Panc1 (cell line): Measurements from ENCODE around the gene ATP13A1. TPM values are rescaled to one million over a fixed set of nuclear protein-coding genes. Genes with fewer than 3 reads are reported as not detected.
"Not testable (repeated sequence)": the region's sequence is repeated elsewhere in the genome, so short reads cannot be mapped to it uniquely, and the experiment has no call there.

Source experiments
- ATAC-seq: fragments of 200-7000 bp; cut with Tn5 transposase; 2 replicates; pipeline ENCODE4 v1.9.1; 2020; ENCODE audit warnings: mild to moderate bottlenecking, moderate library complexity
- BruUV-seq: library from RNA; stranded (reverse); fragments of 400-500 nt; replicated peaks from 2 replicates; lab custom pipeline; 2021; lab: Mats Ljungman, UMichigan
- CTCF ChIA-PET: fragments of 300-600 bp; sonication (Branson Sonifier 250); formaldehyde crosslinking; loops from one replicate; lab custom pipeline; 2022; ENCODE audit warnings: antibody characterized with exemption; lab: Charles Lee
- POLR2A ChIA-PET: fragments of 300-600 bp; sonication (Branson Sonifier 250); formaldehyde crosslinking; loops from one replicate; lab custom pipeline; 2022; ENCODE audit warnings: antibody characterized with exemption; lab: Charles Lee
- DNase-seq: peaks from one replicate; pipeline ENCODE4 v3.0.0-alpha.2; 2010; ENCODE audit warnings: low read depth, low spot score
- H3K27ac ChIP-seq: 2 replicates; pipeline ENCODE4 v1.5.1; 2011; ENCODE audit warnings: mild to moderate bottlenecking, low read length, inconsistent platforms
- H3K27me3 ChIP-seq: fragments of 200-500 bp; sonication (Bioruptor generic); 2 replicates; pipeline ENCODE4 v1.6.0; 2014; ENCODE audit warnings: low read length, inconsistent platforms; ENCODE audit not compliant: control insufficient read depth, insufficient read depth
- H3K36me3 ChIP-seq: fragments of 200-500 bp; sonication (Bioruptor generic); 2 replicates; pipeline ENCODE4 v1.5.1; 2014; ENCODE audit warnings: inconsistent platforms, mild to moderate bottlenecking, low read length, moderate library complexity; ENCODE audit not compliant: control insufficient read depth, insufficient read depth
- H3K4me1 ChIP-seq: 2 replicates; pipeline ENCODE4 v1.5.1; 2011; ENCODE audit warnings: inconsistent platforms, mild to moderate bottlenecking, low read length, moderate library complexity; ENCODE audit not compliant: control insufficient read depth, insufficient read depth
- H3K4me3 ChIP-seq, 2 experiments: 2 replicates each; pipeline ENCODE4 v1.5.1; 2011 to 2012; ENCODE audit warnings: low read depth in 2 of 2, low read length in 2 of 2, mild to moderate bottlenecking in 2 of 2, inconsistent platforms in 1 of 2, moderate library complexity in 1 of 2
- H3K9me3 ChIP-seq: fragments of 200-500 bp; sonication (Bioruptor generic); 2 replicates; pipeline ENCODE4 v1.5.1; 2014; ENCODE audit warnings: low read depth, mild to moderate bottlenecking, inconsistent platforms, low read length, moderate library complexity; ENCODE audit not compliant: control insufficient read depth, insufficient read depth
- POLR2AphosphoS5 ChIP-seq: IDR thresholded peaks from 2 replicates; pipeline ENCODE4 v1.6.1; 2012; ENCODE audit warnings: mild to moderate bottlenecking, low read depth, low read length, moderate library complexity
- SIN3A ChIP-seq: IDR thresholded peaks from 2 replicates; pipeline ENCODE4 v1.6.1; 2012; ENCODE audit warnings: low read depth, mild to moderate bottlenecking, low read length, moderate library complexity, borderline replicate concordance; ENCODE audit not compliant: insufficient read depth
- TCF7L2 ChIP-seq: IDR thresholded peaks from 2 replicates; pipeline ENCODE4 v1.6.1; 2011; ENCODE audit warnings: mild to moderate bottlenecking, low read depth, low read length, inconsistent platforms
- in situ Hi-C: cut with HindIII; loops from 2 replicates; pipeline ENCODE4 v1.10.0; 2016; ENCODE audit warnings: low sequenced_read_pairs, low pct_unique_long_range_greater_than_20kb
- intact Hi-C: fragments of 100-400 bp; cut with micrococcal nuclease; formaldehyde crosslinking; loops from one replicate; pipeline ENCODE4 v1.10.0; 2022; ENCODE audit not compliant: unreplicated experiment
- total RNA-seq: library from RNA; stranded (reverse); gene quantifications from one replicate; pipeline ENCODE4 v1.2.1, GENCODE V29; 2021; ENCODE audit not compliant: unreplicated experiment
- TF ChIP-seq, protein P1 (sequence below): fragments of 450-650 bp; IDR thresholded peaks from 2 replicates; pipeline ENCODE4 v1.5.1; 2017; ENCODE audit warnings: mild to moderate bottlenecking
- TF ChIP-seq, protein P2 (sequence below), 2 experiments: IDR thresholded peaks; 2 replicates each; pipeline ENCODE4 v1.6.1; 2011 to 2012; ENCODE audit warnings: low read depth in 2 of 2, control low read depth in 1 of 2, low read length in 1 of 2, mild to moderate bottlenecking in 1 of 2, moderate library complexity in 1 of 2; ENCODE audit not compliant: insufficient read depth in 1 of 2

ATP13A1 gene
- total RNA-seq, 1 experiment from 2014 or later = 62.3 TPM

DNA sequence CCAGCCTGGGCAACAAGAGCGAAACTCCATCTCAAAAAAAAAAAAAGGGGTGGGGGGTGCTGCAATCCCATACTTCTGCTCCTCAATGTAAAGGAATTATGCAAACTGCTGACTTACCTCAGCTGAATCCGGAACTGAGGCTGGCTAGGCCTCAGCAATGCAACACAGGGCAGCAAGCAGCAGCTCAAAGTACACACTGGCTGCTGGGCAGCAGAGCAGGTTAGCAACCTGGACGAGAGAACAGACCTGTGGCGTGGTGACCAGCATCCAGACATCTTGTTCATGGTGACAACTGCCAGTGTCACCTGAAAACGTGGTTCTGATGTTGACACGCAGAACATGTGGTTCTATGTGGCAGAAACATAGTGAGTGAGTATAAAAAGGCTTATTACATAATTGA, 41.4 kb upstream of the ATP13A1 start:
- intact Hi-C loops = no loop called here
- in situ Hi-C loops = no loop called here
- H3K27ac ChIP-seq = no peak overlapping the region
- TF ChIP-seq, protein P1, sequence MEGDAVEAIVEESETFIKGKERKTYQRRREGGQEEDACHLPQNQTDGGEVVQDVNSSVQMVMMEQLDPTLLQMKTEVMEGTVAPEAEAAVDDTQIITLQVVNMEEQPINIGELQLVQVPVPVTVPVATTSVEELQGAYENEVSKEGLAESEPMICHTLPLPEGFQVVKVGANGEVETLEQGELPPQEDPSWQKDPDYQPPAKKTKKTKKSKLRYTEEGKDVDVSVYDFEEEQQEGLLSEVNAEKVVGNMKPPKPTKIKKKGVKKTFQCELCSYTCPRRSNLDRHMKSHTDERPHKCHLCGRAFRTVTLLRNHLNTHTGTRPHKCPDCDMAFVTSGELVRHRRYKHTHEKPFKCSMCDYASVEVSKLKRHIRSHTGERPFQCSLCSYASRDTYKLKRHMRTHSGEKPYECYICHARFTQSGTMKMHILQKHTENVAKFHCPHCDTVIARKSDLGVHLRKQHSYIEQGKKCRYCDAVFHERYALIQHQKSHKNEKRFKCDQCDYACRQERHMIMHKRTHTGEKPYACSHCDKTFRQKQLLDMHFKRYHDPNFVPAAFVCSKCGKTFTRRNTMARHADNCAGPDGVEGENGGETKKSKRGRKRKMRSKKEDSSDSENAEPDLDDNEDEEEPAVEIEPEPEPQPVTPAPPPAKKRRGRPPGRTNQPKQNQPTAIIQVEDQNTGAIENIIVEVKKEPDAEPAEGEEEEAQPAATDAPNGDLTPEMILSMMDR = no peak
- TF ChIP-seq, protein P2, sequence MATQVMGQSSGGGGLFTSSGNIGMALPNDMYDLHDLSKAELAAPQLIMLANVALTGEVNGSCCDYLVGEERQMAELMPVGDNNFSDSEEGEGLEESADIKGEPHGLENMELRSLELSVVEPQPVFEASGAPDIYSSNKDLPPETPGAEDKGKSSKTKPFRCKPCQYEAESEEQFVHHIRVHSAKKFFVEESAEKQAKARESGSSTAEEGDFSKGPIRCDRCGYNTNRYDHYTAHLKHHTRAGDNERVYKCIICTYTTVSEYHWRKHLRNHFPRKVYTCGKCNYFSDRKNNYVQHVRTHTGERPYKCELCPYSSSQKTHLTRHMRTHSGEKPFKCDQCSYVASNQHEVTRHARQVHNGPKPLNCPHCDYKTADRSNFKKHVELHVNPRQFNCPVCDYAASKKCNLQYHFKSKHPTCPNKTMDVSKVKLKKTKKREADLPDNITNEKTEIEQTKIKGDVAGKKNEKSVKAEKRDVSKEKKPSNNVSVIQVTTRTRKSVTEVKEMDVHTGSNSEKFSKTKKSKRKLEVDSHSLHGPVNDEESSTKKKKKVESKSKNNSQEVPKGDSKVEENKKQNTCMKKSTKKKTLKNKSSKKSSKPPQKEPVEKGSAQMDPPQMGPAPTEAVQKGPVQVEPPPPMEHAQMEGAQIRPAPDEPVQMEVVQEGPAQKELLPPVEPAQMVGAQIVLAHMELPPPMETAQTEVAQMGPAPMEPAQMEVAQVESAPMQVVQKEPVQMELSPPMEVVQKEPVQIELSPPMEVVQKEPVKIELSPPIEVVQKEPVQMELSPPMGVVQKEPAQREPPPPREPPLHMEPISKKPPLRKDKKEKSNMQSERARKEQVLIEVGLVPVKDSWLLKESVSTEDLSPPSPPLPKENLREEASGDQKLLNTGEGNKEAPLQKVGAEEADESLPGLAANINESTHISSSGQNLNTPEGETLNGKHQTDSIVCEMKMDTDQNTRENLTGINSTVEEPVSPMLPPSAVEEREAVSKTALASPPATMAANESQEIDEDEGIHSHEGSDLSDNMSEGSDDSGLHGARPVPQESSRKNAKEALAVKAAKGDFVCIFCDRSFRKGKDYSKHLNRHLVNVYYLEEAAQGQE (IDR thresholded peaks at IDR 0.05; ENCODE audit: insufficient read depth in 1 of 2, low read depth in 2 of 2, low read length in 1 of 2) = no peak
- H3K9me3 ChIP-seq = peaks cover 23% of the 10 kb centered on the region
- H3K4me1 ChIP-seq = no peaks in the 10 kb centered on the region
- CTCF ChIA-PET = no interaction called here
- POLR2A ChIA-PET = no interaction called here
- ATAC-seq (no peak), DNase-seq (no peak)
- no peaks in the 10 kb centered on the region for H3K36me3 ChIP-seq
- H3K27me3 ChIP-seq = no peaks in the 10 kb centered on the region
- H3K4me3 ChIP-seq = no peak overlapping the region
- no TSS peak for BruUV-seq

DNA sequence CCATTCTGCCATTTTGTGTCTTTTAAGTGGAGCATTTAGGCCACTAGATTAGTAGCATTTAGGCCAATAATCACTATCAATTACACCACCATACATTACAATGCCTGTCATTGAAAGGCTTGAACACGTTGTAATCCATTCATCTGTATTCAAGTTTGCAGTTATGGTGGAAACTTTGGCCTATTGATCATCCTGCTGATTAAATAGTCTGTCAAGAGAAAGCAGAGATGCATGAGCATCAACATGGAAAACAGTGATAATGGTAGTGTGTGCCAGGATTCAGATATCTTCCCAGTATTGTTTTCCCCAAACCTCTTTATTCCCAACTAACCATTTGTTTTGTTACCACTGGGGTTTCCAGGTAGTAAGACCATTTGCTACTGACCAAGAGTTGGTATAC, 37.0 kb upstream of the ATP13A1 start:
- H3K36me3 ChIP-seq, ATAC-seq, H3K27ac ChIP-seq, BruUV-seq, H3K9me3 ChIP-seq, CTCF ChIA-PET, H3K4me3 ChIP-seq, POLR2A ChIA-PET, intact Hi-C loops, DNase-seq, in situ Hi-C loops, H3K27me3 ChIP-seq, H3K4me1 ChIP-seq: not testable (repeated sequence)

DNA sequence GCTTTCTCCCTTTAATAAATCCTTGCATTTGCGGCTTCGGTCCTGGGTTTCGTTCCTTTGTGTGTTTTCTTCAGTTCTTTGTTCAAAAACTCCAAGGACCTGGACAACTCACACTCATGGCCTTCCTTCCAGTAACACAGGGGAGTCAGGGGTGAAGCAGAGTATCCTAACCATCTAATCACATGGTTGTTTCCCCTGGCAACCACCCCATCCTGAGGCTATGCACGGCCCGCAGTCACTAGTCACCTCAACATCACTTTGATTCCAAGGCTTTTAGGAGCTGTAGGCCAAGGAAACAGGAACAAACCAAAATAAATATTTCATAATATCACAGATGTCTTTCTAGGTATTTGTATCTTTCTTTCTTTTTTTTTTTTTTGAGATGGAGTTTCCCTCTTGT, 34.1 kb upstream of the ATP13A1 start:
- no peaks in the 10 kb centered on the region for H3K36me3 ChIP-seq
- BruUV-seq = no TSS peak
- ATAC-seq = no peak
- no peaks in the 10 kb centered on the region for H3K9me3 ChIP-seq
- CTCF ChIA-PET = no interaction called here
- POLR2A ChIA-PET = no interaction called here
- no peak overlapping the region for H3K4me3 ChIP-seq
- TF ChIP-seq, protein P1 = no peak
- TF ChIP-seq TCF7L2 (no peak), SIN3A (no peak), POLR2AphosphoS5 (no peak)
- TF ChIP-seq, protein P2 (IDR thresholded peaks at IDR 0.05; ENCODE audit: insufficient read depth in 1 of 2, low read depth in 2 of 2, low read length in 1 of 2) = no peak
- H3K27ac ChIP-seq = no peak overlapping the region
- H3K4me1 ChIP-seq = no peaks in the 10 kb centered on the region
- no peak for DNase-seq
- H3K27me3 ChIP-seq = no peaks in the 10 kb centered on the region
- in situ Hi-C loops (no loop called here), intact Hi-C loops (no loop called here)
